Sigmoid colon (tissue), 4 donors: ENCODE data around the gene MGAT3.

Source experiments
- POLR2AphosphoS5 ChIP-seq, 4 donors: sonication (generic); formaldehyde crosslinking; IDR thresholded peaks; one replicate each; pipeline ENCODE4 v1.6.1; 2017; ENCODE audit warnings: antibody characterized with exemption in 4 of 4
- TF ChIP-seq, protein P1 (sequence below), 4 experiments: fragments of 450-650 bp in 3 of 4; fragments of 200-600 bp in 1 of 4; IDR thresholded peaks; one replicate each; pipeline ENCODE4 v1.5.1; 2016 to 2019; ENCODE audit warnings: antibody characterized with exemption in 4 of 4, mild to moderate bottlenecking in 3 of 4, moderate library complexity in 2 of 4

DNA sequence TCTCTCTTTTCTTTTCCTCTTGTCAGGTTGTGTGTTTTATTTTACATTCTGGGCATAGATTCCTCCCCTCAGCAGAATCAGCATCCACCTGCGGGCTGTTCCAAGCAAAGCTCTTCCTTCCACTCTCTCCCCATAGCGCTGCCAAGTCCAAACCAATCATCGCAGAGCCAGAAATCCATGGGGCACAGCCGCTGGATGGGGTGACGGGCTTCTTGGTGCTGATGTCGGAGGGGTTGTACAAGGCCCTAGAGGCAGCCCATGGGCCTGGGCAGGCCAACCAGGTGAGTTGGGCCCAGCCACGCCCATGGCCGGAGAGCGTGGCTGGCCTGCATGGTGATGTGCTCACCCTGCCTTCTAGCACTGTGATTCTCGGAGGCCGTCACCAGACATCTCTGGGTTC is 35.1 kb upstream of the MGAT3 start:
- TF ChIP-seq POLR2AphosphoS5 (IDR thresholded peaks at IDR 0.05): no peak
- TF ChIP-seq, protein P1, sequence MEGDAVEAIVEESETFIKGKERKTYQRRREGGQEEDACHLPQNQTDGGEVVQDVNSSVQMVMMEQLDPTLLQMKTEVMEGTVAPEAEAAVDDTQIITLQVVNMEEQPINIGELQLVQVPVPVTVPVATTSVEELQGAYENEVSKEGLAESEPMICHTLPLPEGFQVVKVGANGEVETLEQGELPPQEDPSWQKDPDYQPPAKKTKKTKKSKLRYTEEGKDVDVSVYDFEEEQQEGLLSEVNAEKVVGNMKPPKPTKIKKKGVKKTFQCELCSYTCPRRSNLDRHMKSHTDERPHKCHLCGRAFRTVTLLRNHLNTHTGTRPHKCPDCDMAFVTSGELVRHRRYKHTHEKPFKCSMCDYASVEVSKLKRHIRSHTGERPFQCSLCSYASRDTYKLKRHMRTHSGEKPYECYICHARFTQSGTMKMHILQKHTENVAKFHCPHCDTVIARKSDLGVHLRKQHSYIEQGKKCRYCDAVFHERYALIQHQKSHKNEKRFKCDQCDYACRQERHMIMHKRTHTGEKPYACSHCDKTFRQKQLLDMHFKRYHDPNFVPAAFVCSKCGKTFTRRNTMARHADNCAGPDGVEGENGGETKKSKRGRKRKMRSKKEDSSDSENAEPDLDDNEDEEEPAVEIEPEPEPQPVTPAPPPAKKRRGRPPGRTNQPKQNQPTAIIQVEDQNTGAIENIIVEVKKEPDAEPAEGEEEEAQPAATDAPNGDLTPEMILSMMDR (IDR thresholded peaks at IDR 0.05): no peak
